Liver (tissue), 3 donors: Measurements from ENCODE around the gene TBX2.

Experiments used
- CTCF ChIP-seq: fragments of 150-350 bp; IDR thresholded peaks from 2 replicates; pipeline ENCODE4 v1.5.1; 2017; ENCODE audit warnings: improper control_type of control experiment, low read depth, low read length; ENCODE audit not compliant: missing input control
- FOXA1 ChIP-seq: IDR thresholded peaks from 2 replicates; pipeline ENCODE4 v1.6.1; 2016; ENCODE audit warnings: antibody characterized with exemption
- HNF4A ChIP-seq, 2 donors: conservative IDR thresholded peaks; 2 replicates each; pipeline ENCODE4 v1.6.1; 2016; ENCODE audit warnings: antibody characterized with exemption in 2 of 2, mild to moderate bottlenecking in 2 of 2
- MAX ChIP-seq: IDR thresholded peaks from 2 replicates; pipeline ENCODE4 v1.6.1; 2016; ENCODE audit warnings: antibody characterized with exemption
- NR2F2 ChIP-seq: IDR thresholded peaks from 2 replicates; pipeline ENCODE4 v1.6.1; 2016; ENCODE audit warnings: antibody characterized with exemption
- REST ChIP-seq: IDR thresholded peaks from 2 replicates; pipeline ENCODE4 v1.6.1; 2016; ENCODE audit warnings: antibody characterized with exemption, mild to moderate bottlenecking
- SP1 ChIP-seq: IDR thresholded peaks from 2 replicates; pipeline ENCODE4 v1.6.1; 2018; ENCODE audit warnings: antibody characterized with exemption, mild to moderate bottlenecking
- TAF1 ChIP-seq: conservative IDR thresholded peaks from 2 replicates; pipeline ENCODE4 v1.6.1; 2016; ENCODE audit warnings: antibody characterized with exemption, mild to moderate bottlenecking
- YY1 ChIP-seq: IDR thresholded peaks from 2 replicates; pipeline ENCODE4 v1.6.1; 2016; ENCODE audit warnings: antibody characterized with exemption, mild to moderate bottlenecking
- ZBTB33 ChIP-seq: IDR thresholded peaks from 2 replicates; pipeline ENCODE4 v1.6.1; 2016; ENCODE audit warnings: antibody characterized with exemption
- donor health status: healthy.
- donor health status: healthy.

- TF ChIP-seq ZBTB33: no peak
- no peak for TF ChIP-seq YY1
- no peak for TF ChIP-seq HNF4A (conservative IDR thresholded peaks at IDR 0.05)
- TF ChIP-seq CTCF: no peak
- TF ChIP-seq NR2F2: no peak
- TF ChIP-seq MAX: no peak
- TF ChIP-seq FOXA1: no peak
- no peak for TF ChIP-seq REST
- no peak for TF ChIP-seq TAF1
- TF ChIP-seq SP1: no peak
Observed at GRCh38 chr17:61353615-61354014, 46.0 kb upstream of the TBX2 start.
